HG03045 (cell line): ENCODE measurements around the gene GM2A.
"Not testable (repeated sequence)": the region's sequence is repeated elsewhere in the genome, so short reads cannot be mapped to it uniquely, and the experiment has no call there.

Source experiments
- ATAC-seq: cut with Tn5 transposase; IDR thresholded peaks from one replicate; pipeline ENCODE4 v1.9.1; 2021; ENCODE audit warnings: mild to moderate bottlenecking, moderate library complexity; ENCODE audit not compliant: unreplicated experiment

Gene GM2A

GRCh38 chr5:151227918-151228447 lies 25.0 kb upstream of the GM2A start:
- no peak for ATAC-seq

GRCh38 chr5:151228986-151229385 lies 24.0 kb upstream of the GM2A start:
- ATAC-seq = no peak

GRCh38 chr5:151230048-151230680 lies 22.8 kb upstream of the GM2A start:
- ATAC-seq = no peak

- no peak for ATAC-seq
Measured at GRCh38 chr5:151231359-151231758, 21.6 kb upstream of the GM2A start.

- peak; percentile 58 for ATAC-seq
Measured at GRCh38 chr5:151233616-151234085, 19.3 kb upstream of the GM2A start.

- ATAC-seq = peak; percentile 81
Measured at GRCh38 chr5:151234476-151235238, 18.3 kb upstream of the GM2A start.

GRCh38 chr5:151235239-151235571 lies 17.8 kb upstream of the GM2A start:
- ATAC-seq = not testable (repeated sequence)

- no peak for ATAC-seq
Measured at GRCh38 chr5:151236888-151237287, 16.1 kb upstream of the GM2A start.

GRCh38 chr5:151237685-151238084 lies 15.3 kb upstream of the GM2A start:
- ATAC-seq = no peak

- no peak for ATAC-seq
Measured at GRCh38 chr5:151238303-151238741, 14.7 kb upstream of the GM2A start.

GRCh38 chr5:151239237-151239861 lies 13.6 kb upstream of the GM2A start:
- no peak for ATAC-seq

GRCh38 chr5:151240268-151240835 lies 12.6 kb upstream of the GM2A start:
- not testable (repeated sequence) for ATAC-seq

- ATAC-seq = no peak
Measured at GRCh38 chr5:151240924-151241635, 11.9 kb upstream of the GM2A start.

- no peak for ATAC-seq
Measured at GRCh38 chr5:151243127-151243526, 9.9 kb upstream of the GM2A start.

- no peak for ATAC-seq
Measured at GRCh38 chr5:151243564-151243963, 9.4 kb upstream of the GM2A start.

- ATAC-seq = no peak
Measured at GRCh38 chr5:151244206-151244605, 8.8 kb upstream of the GM2A start.

- ATAC-seq = no peak
Measured at GRCh38 chr5:151245680-151246219, 7.2 kb upstream of the GM2A start.

- no peak for ATAC-seq
Measured at GRCh38 chr5:151248651-151249050, 4.3 kb upstream of the GM2A start.

GRCh38 chr5:151249281-151249680 lies 3.7 kb upstream of the GM2A start:
- ATAC-seq = no peak

GRCh38 chr5:151250346-151251000 lies 2.5 kb upstream of the GM2A start:
- ATAC-seq = no peak
